Large intestine (tissue), 3 donors: ENCODE measurements around the gene C1RL. TPM values are rescaled to one million over a fixed set of nuclear protein-coding genes. Genes with fewer than 3 reads are reported as not detected.

Source experiments
- DNase-seq, 2 donors: peaks; one replicate each; pipeline versions ENCODE4 v3.0.0 to v3.0.0-alpha.2; 2013
- H3K27ac ChIP-seq: one replicate; pipeline ENCODE4 v1.5.1; 2013; ENCODE audit warnings: low read length
- H3K27me3 ChIP-seq: 2 replicates; pipeline ENCODE4 v1.6.1; 2013; ENCODE audit warnings: low read length; ENCODE audit not compliant: control insufficient read depth, insufficient read depth
- H3K36me3 ChIP-seq: 2 replicates; pipeline ENCODE4 v1.6.1; 2013; ENCODE audit warnings: low read length; ENCODE audit not compliant: control insufficient read depth, insufficient read depth
- H3K4me1 ChIP-seq: one replicate; pipeline ENCODE4 v1.6.1; 2013; ENCODE audit warnings: low read length; ENCODE audit not compliant: control insufficient read depth, insufficient read depth
- H3K4me3 ChIP-seq: one replicate; pipeline ENCODE4 v1.5.1; 2013; ENCODE audit warnings: low read length
- H3K9me3 ChIP-seq: one replicate; pipeline ENCODE4 v1.6.1; 2013; ENCODE audit warnings: mild to moderate bottlenecking, low read depth, low read length, moderate library complexity; ENCODE audit not compliant: control insufficient read depth
- WGBS: methylation state at CpG from one replicate; pipeline ENCODE4 v1.1.5; 2013; ENCODE audit warnings: low lambda C conversion rate; ENCODE audit not compliant: insufficient coverage; 5-methylcytosine and 5-hydroxymethylcytosine counted together
- polyA plus RNA-seq: library from polyadenylated mRNA; unstranded; fragments of 120-200 nt; gene quantifications from one replicate; pipeline ENCODE4 v1.2.1, GENCODE V29; 2013

C1RL gene
- polyA plus RNA-seq, 1 donor: 76.8 TPM

DNA sequence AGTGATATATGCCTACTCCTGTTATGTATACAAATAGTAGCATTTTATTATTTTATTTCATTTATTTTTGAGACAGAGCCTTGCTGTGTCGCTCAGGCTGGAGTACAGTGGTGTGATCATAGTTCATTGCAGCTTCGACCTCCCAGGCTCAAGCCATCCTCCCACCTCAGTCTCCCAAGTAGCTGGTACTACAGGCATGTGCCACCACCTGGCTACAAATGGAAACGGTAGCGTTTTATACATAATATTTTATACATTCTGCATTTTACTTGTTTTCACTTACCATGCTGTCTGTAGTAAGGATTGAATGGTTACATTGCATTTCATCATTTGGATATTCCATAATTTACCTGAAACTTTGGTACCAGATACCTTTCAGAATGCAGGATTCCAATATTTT, 30.9 kb downstream of the C1RL start:
- Histone ChIP-seq H3K4me3 (no peak overlapping the region), H3K36me3 (peaks cover 8% of the 10 kb centered on the region), H3K4me1 (peaks cover 3% of the 10 kb centered on the region), H3K27ac (no peak overlapping the region), H3K9me3 (peaks cover 2% of the 10 kb centered on the region), H3K27me3 (no peaks in the 10 kb centered on the region)
- no peak for DNase-seq
- WGBS: no CpG with 5 or more reads among the region's 4 CpGs

DNA sequence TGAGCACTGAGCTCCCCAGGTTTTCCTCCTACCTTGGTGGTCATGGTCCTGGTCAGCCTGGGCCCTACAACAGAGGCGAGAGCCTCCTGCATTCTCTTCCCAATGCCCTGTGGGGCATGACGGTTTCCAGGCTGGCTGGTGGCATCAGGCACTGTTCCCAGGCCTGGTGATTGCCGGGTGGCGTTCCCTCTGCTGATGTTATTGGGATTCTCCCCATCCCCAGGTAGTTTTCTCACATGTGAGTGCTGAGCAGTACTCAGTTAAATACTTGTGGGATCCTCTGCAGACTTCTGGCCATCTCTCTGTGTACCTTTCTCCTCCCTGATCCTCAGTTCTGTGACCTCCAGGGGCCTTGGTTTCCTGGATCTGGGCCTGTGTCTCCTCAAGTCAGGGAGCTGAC, 32.5 kb downstream of the C1RL start:
- no CpG with 5 or more reads among the region's 4 CpGs for WGBS
- Histone ChIP-seq H3K9me3 (no peaks in the 10 kb centered on the region), H3K36me3 (peaks cover 5% of the 10 kb centered on the region), H3K4me1 (no peaks in the 10 kb centered on the region), H3K4me3 (no peak overlapping the region), H3K27me3 (no peaks in the 10 kb centered on the region), H3K27ac (no peak overlapping the region)
- DNase-seq: no peak

DNA sequence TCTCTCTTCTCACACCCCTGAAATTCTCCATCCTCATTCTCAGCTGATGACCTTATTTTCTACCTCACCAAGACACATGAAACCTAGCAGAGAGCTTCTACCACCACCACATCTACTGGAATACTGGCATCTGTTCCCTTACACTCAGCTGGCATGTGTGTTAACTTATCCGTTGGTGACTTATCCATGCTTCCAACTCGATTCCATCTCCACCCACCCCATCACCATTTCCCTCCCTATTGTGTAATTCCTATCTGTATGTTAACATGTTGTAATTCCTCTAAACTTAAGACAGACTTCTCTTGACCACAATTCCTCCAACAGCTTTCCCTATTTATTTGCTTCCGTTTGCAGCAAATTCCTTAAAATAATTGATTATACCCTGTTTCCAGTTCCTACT, 33.1 kb downstream of the C1RL start:
- no peaks in the 10 kb centered on the region for H3K4me1 ChIP-seq
- no peaks in the 10 kb centered on the region for H3K9me3 ChIP-seq
- WGBS: 67% methylated on average over 1 of the region's 3 CpGs
- no peak for DNase-seq
- H3K27ac ChIP-seq: no peak overlapping the region
- no peak overlapping the region for H3K4me3 ChIP-seq
- H3K27me3 ChIP-seq: no peaks in the 10 kb centered on the region
- H3K36me3 ChIP-seq: peaks cover 3% of the 10 kb centered on the region

DNA sequence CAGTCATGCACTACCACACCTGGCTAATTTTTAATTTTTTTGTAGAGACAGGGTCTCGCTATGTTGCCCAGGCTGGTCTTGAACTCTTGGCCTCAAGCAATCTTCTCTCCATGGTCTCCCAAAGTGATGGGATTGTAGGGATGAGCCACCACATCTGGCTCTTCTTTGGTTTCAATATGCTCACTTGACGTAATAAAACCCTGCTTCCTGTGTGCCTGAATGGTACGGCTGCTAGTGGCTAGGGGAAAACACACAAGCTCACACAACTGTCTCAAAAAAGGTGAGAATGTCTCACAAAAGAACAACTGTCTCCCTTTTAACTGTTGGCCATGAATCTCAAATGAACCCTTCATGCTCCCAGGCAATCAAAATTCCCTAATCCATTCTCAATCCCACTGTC, 33.5 kb downstream of the C1RL start:
- Histone ChIP-seq H3K9me3 (no peaks in the 10 kb centered on the region), H3K27me3 (no peaks in the 10 kb centered on the region), H3K36me3 (peaks cover under 1% of the 10 kb centered on the region), H3K27ac (no peak overlapping the region), H3K4me3 (no peak overlapping the region), H3K4me1 (no peaks in the 10 kb centered on the region)
- no CpG with 5 or more reads among the region's 3 CpGs for WGBS
- DNase-seq: no peak

DNA sequence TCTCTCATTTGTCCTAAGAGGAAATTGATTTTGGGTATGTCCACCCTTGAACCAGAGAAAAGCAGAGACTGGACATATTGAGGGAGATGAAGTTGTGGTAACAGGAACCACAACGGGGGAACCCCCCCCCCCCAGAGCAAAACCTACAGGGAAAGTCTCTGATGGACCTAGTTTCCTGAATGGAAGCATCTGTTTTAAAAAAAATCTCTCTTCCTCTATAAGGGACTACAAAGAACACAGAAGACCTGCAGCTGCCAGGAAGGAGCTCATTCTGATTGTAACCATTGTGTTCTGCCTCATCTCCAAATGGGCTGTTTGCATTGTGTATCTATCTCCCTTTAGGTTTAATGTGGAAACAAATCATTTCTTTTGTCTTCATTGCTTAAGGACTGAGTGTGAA, 35.1 kb downstream of the C1RL start:
- H3K4me1 ChIP-seq: peaks cover 7% of the 10 kb centered on the region
- H3K27me3 ChIP-seq: no peaks in the 10 kb centered on the region
- WGBS: no CpG with 5 or more reads among the region's 1 CpG
- no peak for DNase-seq
- H3K9me3 ChIP-seq: no peaks in the 10 kb centered on the region
- no peak overlapping the region for H3K4me3 ChIP-seq
- peaks cover 3% of the 10 kb centered on the region for H3K36me3 ChIP-seq
- H3K27ac ChIP-seq: no peak overlapping the region

DNA sequence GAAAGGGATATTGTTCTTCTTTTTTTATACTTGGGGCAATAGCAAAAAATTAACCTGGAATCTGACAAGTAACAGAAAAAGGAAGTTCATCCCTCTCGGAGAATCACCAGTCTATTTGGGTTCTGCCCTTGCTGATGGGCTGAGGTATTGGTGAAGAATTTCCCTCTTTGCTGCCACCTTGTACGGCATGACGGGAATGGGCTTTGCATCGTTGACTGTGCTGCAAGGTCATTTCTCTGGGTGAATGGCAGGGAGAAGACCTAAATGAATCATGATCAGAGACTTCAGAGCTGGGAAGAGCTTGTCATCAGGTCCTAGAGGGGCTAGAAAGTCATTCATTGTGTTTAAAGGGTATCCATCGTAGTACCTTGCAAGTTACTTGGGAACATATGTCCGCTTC, 36.5 kb downstream of the C1RL start:
- Histone ChIP-seq H3K4me3 (no peak overlapping the region), H3K4me1 (peaks cover 12% of the 10 kb centered on the region), H3K9me3 (no peaks in the 10 kb centered on the region), H3K27me3 (no peaks in the 10 kb centered on the region), H3K27ac (no peak overlapping the region), H3K36me3 (peaks cover 3% of the 10 kb centered on the region)
- no CpG with 5 or more reads among the region's 6 CpGs for WGBS
- no peak for DNase-seq

DNA sequence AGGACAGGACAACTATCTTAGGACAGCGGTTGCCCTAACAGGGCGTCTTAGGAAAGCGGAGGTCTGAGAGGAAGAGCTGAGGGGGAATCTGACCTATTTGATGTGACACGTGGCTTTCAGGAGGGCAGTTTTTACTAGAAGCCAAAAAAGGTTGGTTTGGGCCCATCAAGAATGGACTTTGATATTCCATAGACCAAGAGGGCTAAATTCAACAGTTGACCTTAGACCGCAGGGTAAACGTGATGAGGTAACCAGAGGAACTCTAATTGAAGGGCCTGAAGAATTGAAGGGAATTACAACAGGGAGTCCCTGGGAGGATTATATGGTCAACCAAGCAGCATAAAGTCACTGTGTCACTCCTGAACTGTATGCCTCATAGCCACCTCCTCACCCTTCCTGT, 37.0 kb downstream of the C1RL start:
- 92% methylated on average over 3 of the region's 6 CpGs for WGBS

DNA sequence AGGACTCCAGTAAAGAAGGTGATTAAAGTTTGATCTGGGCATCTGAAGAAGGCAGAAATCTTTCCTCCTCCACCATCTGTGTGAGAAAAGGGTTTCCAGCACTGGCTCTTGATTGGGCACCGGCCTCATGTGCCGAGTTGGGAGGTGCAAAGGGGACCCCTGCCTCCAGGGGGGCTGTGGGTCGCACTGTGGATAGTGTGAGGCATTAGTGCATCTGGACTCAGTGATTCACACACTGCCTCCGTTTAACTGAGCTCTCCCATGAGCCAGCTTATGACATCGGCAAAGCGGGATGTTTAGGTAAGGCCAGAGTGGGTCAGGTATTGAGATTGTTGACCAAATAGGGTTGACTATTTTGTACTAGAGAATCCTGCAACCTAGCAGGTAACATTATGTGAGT, 39.6 kb downstream of the C1RL start:
- Histone ChIP-seq H3K9me3 (no peaks in the 10 kb centered on the region), H3K27ac (peak overlapping the region; percentile 23), H3K36me3 (peaks cover 6% of the 10 kb centered on the region)

More for the DNA sequence above, 37.0 kb downstream of the C1RL start:
- Histone ChIP-seq H3K4me3 (no peak overlapping the region), H3K27ac (no peak overlapping the region), H3K36me3 (peaks cover 3% of the 10 kb centered on the region), H3K27me3 (no peaks in the 10 kb centered on the region), H3K9me3 (no peaks in the 10 kb centered on the region), H3K4me1 (peaks cover 12% of the 10 kb centered on the region)
- DNase-seq: no peak

DNA sequence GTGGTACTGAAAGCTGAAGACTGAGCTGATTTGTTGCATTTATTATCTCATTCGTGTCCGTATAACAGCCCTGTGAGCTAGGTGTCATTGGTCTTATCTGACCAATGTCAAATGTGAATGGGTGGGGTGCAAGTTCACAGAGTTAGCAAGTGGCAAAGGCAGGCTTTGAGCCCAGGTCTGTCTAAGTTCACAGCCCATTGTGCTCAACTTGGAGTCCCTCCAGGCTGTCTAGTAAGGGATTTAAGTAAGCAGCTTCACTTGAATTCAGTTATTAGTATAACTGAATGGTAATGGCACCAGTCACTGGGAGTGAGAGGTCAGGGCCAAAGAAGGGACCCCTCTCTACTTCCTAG, 40.0 kb downstream of the C1RL start:
- no peaks in the 10 kb centered on the region for H3K9me3 ChIP-seq
- H3K4me3 ChIP-seq: no peak overlapping the region
- peaks cover 6% of the 10 kb centered on the region for H3K36me3 ChIP-seq
- H3K27ac ChIP-seq: peak overlapping the region; percentile 23
- DNase-seq: no peak
- WGBS: no CpG with 5 or more reads among the region's 2 CpGs
- H3K4me1 ChIP-seq: peaks cover 12% of the 10 kb centered on the region
- H3K27me3 ChIP-seq: no peaks in the 10 kb centered on the region

More for the DNA sequence above, 39.6 kb downstream of the C1RL start:
- Histone ChIP-seq H3K4me1 (peaks cover 12% of the 10 kb centered on the region), H3K4me3 (no peak overlapping the region), H3K27me3 (no peaks in the 10 kb centered on the region)
- no CpG with 5 or more reads among the region's 6 CpGs for WGBS
- no peak for DNase-seq

DNA sequence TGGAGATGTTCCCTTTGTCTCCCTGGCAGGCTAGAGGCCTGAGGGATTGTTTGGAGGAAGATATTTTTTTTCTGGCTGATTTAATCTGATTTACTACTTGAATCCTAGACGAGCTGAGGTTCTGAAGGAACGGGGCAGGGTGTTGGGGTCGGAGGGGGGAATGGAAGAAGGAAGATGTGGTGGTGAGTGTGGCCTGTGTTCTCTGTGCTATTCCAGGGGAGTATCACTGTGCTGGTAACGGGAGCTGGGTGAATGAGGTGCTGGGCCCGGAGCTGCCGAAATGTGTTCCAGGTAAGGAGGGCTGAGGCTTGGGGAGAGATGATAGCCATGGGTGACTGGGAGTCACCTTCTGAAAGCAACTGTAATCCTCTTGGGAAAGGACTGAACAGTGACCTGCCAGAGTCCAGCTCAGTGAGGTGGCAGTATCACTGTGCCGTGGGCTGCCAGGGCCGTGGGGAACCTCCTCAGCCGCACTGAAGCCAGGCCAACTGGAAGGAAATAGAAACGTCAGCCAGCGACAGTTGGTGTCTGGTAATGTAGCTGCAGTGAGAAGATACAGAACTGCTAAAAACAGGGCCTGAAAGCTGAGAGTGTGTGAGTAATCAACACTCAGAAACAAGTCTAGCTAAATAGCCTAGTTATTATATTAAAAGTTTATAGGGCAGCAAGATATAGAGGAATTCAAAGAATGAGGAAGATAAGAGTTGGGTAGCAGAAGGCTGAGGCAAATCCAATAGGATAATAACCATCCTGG, 40.6 kb downstream of the C1RL start:
- Histone ChIP-seq H3K27ac (peak overlapping the region; percentile 23), H3K27me3 (no peaks in the 10 kb centered on the region), H3K36me3 (peaks cover 6% of the 10 kb centered on the region), H3K4me3 (no peak overlapping the region), H3K4me1 (peaks cover 12% of the 10 kb centered on the region), H3K9me3 (no peaks in the 10 kb centered on the region)
- DNase-seq: peak in 1 of 2 donors; percentile 43
- WGBS: no CpG with 5 or more reads among the region's 11 CpGs

DNA sequence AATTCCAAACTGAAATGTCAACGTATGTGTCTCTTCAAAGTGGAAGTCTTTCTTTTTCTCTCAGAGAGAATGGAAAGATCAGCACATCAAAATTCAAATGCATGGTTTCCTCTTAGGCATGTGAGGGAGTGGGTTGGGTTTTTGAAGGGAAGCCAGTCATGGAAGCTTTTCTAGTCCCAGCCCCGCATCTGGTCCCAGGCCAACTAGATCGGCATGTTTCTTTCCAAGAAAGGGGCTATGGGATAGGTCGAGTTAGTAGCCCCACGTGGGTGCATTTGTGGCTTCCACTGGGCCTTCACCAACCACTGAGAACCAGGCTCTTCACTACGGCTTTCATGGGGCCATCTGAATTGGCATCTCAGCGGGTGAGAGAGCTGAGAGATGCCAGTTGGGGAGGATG, 41.9 kb downstream of the C1RL start:
- Histone ChIP-seq H3K4me3 (no peak overlapping the region), H3K27me3 (no peaks in the 10 kb centered on the region), H3K36me3 (peaks cover 6% of the 10 kb centered on the region), H3K4me1 (peaks cover 12% of the 10 kb centered on the region), H3K27ac (no peak overlapping the region), H3K9me3 (no peaks in the 10 kb centered on the region)
- 60% methylated on average over 1 of the region's 7 CpGs for WGBS
- no peak for DNase-seq
